Kidney (tissue), 14 donors: ENCODE measurements around the gene EHD4. TPM values are rescaled to one million over a fixed set of nuclear protein-coding genes. Genes with fewer than 3 reads are reported as not detected.

ENCODE experiments used
- DNase-seq, 5 donors: peaks; one replicate each; pipeline ENCODE4 v3.0.0-alpha.2; 2013 to 2020
- FAIRE-seq: peaks from 2 replicates; lab custom pipeline; 2012; peaks lifted over from hg19 to GRCh38; lab: Jason Lieb, UNC
- H3K27ac ChIP-seq, 2 donors: one replicate each; pipeline ENCODE4 v1.7.0; 2013; ENCODE audit warnings: low read depth in 2 of 2, low read length in 2 of 2, inconsistent platforms in 1 of 2
- H3K27me3 ChIP-seq: one replicate; pipeline ENCODE4 v1.7.1; 2013; ENCODE audit warnings: low read length, inconsistent platforms; ENCODE audit not compliant: control insufficient read depth, insufficient read depth
- H3K36me3 ChIP-seq, 3 donors: one replicate each; pipeline versions ENCODE4 v1.7.0 to v1.7.1; 2013; ENCODE audit warnings: low read length in 3 of 3, control low read depth in 1 of 3, inconsistent platforms in 1 of 3; ENCODE audit not compliant: insufficient read depth in 3 of 3, control insufficient read depth in 2 of 3
- H3K4me1 ChIP-seq, 3 donors: one replicate each; pipeline versions ENCODE4 v1.7.0 to v1.7.1; 2013; ENCODE audit warnings: low read length in 3 of 3, inconsistent platforms in 1 of 3, low read depth in 1 of 3; ENCODE audit not compliant: control insufficient read depth in 2 of 3, insufficient read depth in 2 of 3
- H3K4me3 ChIP-seq, 3 donors: one replicate each; pipeline versions ENCODE4 v1.7.0 to v1.8.1; 2013; ENCODE audit warnings: low read length in 3 of 3, control low read depth in 1 of 3, inconsistent platforms in 1 of 3
- H3K9ac ChIP-seq, 3 donors: one replicate each; pipeline versions ENCODE4 v1.7.0 to v1.7.1; 2013; ENCODE audit warnings: low read length in 3 of 3, control low read depth in 1 of 3, inconsistent platforms in 1 of 3
- H3K9me3 ChIP-seq, 3 donors: one replicate each; pipeline versions ENCODE4 v1.7.0 to v1.7.1; 2013; ENCODE audit warnings: low read length in 3 of 3, control low read depth in 1 of 3, inconsistent platforms in 1 of 3; ENCODE audit not compliant: control insufficient read depth in 2 of 3, insufficient read depth in 1 of 3
- intact Hi-C: fragments of 100-400 bp; cut with DNase I; formaldehyde crosslinking; loops from one replicate; pipeline ENCODE4 v1.11.1; 2022
- polyA plus RNA-seq: library from polyadenylated mRNA; stranded (reverse); fragments of 350-450 nt; fragmentation: Illumina TruSeq; extraction: RNeasy Lipid Tissue Mini Kit (QIAGEN cat#74804); gene quantifications from one replicate; pipeline ENCODE4 v1.2.3, GENCODE V29; 2014; ENCODE audit warnings: low read depth, low replicate concordance; ENCODE audit not compliant: insufficient read depth
- total RNA-seq: library from RNA; stranded (reverse); fragmentation: NEBNext Ultra II Directional; extraction: Animal tissue kit (Norgen Biotek cat#: 25700); gene quantifications from one replicate; pipeline ENCODE4 v1.2.1, GENCODE V29; 2021
- TF ChIP-seq, protein P1 (sequence below): IDR thresholded peaks from 3 replicates; pipeline ENCODE4 v1.5.1; 2012; ENCODE audit warnings: mild to moderate bottlenecking, moderate library complexity, borderline replicate concordance; ENCODE audit not compliant: insufficient read depth; ENCODE audit errors: extremely low read depth
- donor health status: control.
- donor health status: control.
- donor health status: control.
- donor health status: control.
- donor health status: control.
- donor health status: DM: yes; HTN: yes; CAD: no.
- donor health status: Normal renal cell carcinoma (clear cell type).

The EHD4 gene
- total and polyA plus RNA-seq, 2 donors from 2014 or later: 15.7 to 38.5 TPM

DNA sequence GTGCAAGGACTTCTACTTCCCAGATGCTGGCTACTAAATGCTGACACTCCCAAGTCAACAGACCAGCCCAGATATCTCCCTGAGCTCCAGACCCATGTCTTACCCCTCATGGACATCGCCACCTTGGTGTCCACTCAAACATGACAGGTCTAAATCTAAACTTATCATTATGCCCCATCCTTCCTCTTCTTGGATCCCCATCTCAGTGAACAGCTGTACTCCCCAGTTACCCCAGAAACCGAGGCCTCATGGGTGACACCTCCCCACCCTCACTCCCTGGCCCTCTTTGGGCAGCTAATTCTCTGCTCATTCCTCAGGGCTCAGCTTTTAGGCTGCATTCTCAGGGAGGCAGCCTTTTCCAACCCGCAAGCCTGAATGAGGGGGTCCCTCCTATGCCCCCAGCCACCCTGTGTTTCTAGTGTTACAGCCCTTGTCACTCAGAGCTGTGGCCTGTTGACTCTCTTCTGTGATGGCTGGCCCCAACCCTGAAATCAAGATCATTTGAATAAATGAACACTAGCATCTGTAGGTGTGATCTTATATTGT lies 5.4 kb downstream of the EHD4 start:
- FAIRE-seq (no peak), DNase-seq (no peak)
- Histone ChIP-seq H3K27me3 (no peaks in the 10 kb centered on the region), H3K4me1 (peaks cover 0 to 22% (median 0%) of the 10 kb centered on the region in 3 donors), H3K9me3 (no peaks in the 10 kb centered on the region), H3K27ac (no peak overlapping the region), H3K36me3 (no peaks in the 10 kb centered on the region), H3K4me3 (no peak overlapping the region), H3K9ac (no peak overlapping the region)
- intact Hi-C loops: no loop called here
- TF ChIP-seq, protein P1, sequence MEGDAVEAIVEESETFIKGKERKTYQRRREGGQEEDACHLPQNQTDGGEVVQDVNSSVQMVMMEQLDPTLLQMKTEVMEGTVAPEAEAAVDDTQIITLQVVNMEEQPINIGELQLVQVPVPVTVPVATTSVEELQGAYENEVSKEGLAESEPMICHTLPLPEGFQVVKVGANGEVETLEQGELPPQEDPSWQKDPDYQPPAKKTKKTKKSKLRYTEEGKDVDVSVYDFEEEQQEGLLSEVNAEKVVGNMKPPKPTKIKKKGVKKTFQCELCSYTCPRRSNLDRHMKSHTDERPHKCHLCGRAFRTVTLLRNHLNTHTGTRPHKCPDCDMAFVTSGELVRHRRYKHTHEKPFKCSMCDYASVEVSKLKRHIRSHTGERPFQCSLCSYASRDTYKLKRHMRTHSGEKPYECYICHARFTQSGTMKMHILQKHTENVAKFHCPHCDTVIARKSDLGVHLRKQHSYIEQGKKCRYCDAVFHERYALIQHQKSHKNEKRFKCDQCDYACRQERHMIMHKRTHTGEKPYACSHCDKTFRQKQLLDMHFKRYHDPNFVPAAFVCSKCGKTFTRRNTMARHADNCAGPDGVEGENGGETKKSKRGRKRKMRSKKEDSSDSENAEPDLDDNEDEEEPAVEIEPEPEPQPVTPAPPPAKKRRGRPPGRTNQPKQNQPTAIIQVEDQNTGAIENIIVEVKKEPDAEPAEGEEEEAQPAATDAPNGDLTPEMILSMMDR: no peak

DNA sequence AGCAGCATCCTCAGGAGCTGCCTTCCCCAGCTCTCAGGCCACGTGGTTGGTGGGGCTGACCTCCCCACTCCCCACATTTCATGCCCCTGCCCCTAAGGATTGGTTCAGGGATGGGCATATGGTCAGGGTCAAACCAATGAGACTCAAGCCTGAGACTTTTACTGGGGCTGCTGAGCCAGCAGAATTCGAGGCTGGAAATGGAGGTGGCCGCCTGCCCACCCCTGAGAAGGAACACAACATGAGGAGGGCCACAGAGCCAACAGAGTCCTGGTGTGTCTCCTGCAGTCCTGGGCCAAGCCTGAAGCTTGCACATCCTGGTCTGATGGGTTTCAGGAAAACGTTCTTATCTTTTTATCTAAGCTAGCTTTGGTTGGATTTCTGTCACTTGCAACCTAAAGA lies 5.9 kb downstream of the EHD4 start:
- peaks cover 0 to 22% (median 0%) of the 10 kb centered on the region in 3 donors for H3K4me1 ChIP-seq
- H3K9me3 ChIP-seq: no peaks in the 10 kb centered on the region
- no peaks in the 10 kb centered on the region for H3K27me3 ChIP-seq
- no peak for FAIRE-seq
- no peaks in the 10 kb centered on the region for H3K36me3 ChIP-seq
- H3K9ac ChIP-seq: no peak overlapping the region
- H3K4me3 ChIP-seq: no peak overlapping the region
- TF ChIP-seq, protein P1: no peak
- intact Hi-C loops: no loop called here
- peak in 1 of 5 donors; percentile 14 for DNase-seq
- peak overlapping the region in 1 of 2 donors; percentile 11 for H3K27ac ChIP-seq

DNA sequence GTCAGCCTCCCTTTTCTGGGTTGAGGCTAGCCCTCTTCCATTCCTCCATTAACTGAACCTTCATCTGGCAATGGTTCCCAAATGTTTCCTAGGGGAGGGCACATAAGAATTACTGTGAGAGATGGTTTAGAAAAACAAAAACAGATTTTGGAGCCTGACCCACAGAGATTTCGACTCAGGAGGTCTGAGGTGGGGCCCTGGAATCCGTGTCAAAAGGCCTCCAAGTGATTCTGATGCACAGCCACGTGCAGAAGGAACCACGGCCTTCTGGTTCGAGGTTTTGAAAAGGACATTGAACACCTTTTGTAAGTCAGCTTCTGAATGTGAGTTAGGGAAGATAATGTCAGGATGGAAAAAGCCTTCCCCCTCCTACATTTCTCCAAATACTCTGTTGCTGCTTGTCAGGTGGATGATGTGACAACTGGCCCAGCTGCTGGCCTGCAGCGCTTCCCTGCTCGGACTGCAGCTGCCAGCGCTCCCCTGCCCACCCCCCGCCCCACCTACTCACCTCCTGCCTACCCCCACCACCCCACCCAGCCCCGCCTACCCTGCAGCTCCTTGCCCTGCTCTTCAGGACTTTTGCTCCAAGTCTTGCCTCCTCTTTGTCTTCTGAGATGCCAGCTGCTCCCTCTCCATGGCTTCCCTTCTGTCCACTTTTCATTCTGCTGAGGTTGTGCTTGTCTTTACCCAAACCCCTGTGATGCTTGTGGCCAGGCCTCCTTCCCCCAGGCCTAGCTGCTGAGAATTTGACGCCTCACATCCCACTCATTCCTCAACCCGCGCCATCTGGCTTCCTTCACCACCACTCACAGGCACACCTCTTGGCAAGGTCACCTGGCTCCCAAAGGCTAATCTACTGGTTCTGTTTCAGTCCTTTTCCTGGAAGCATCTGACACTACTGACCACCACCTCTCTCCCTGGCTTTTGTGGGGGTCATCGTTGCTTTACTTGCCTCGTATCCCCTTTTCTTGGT lies 6.6 kb downstream of the EHD4 start:
- peak in 4 of 5 donors; percentile 68 to 72 (median 70) for DNase-seq
- intact Hi-C loops: no loop called here

More for the DNA sequence above, 6.6 kb downstream of the EHD4 start:
- Histone ChIP-seq H3K4me3 (no peak overlapping the region), H3K36me3 (no peaks in the 10 kb centered on the region), H3K9me3 (no peaks in the 10 kb centered on the region), H3K4me1 (peaks cover 0 to 25% (median 0%) of the 10 kb centered on the region in 3 donors), H3K27ac (no peak overlapping the region), H3K27me3 (no peaks in the 10 kb centered on the region), H3K9ac (no peak overlapping the region)
- TF ChIP-seq, protein P1: no peak
- FAIRE-seq: no peak
